SK-N-SH treated with all-trans-retinoic acid at 6 μM for 48 hours (cell line): ENCODE data around the gene TANGO6.

Experiments
- BACH2 ChIP-seq: fragments of 250-450 bp; sonication (Bioruptor Pico); IDR thresholded peaks from 2 replicates; pipeline ENCODE4 v1.9.0; 2021; ENCODE audit warnings: mild to moderate bottlenecking, borderline replicate concordance
- ESRRG ChIP-seq: fragments of 250-450 bp; sonication (Bioruptor Pico); IDR thresholded peaks from 2 replicates; pipeline ENCODE4 v1.6.1; 2021; ENCODE audit warnings: mild to moderate bottlenecking
- PATZ1 ChIP-seq: fragments of 250-450 bp; sonication (Bioruptor Pico); IDR thresholded peaks from 2 replicates; pipeline ENCODE4 v1.8.0; 2020; ENCODE audit warnings: mild to moderate bottlenecking, moderate library complexity, borderline replicate concordance
- RARB ChIP-seq: fragments of 250-450 bp; sonication (Bioruptor Pico); IDR thresholded peaks from 2 replicates; pipeline ENCODE4 v1.8.0; 2021; ENCODE audit warnings: mild to moderate bottlenecking, moderate library complexity
- SNAI2 ChIP-seq: fragments of 250-450 bp; sonication (Bioruptor Pico); IDR thresholded peaks from 2 replicates; pipeline ENCODE4 v1.5.0; 2020; ENCODE audit warnings: mild to moderate bottlenecking, moderate library complexity
- TOX ChIP-seq: fragments of 250-450 bp; sonication (Bioruptor Pico); IDR thresholded peaks from 2 replicates; pipeline ENCODE4 v1.8.0; 2021; ENCODE audit warnings: mild to moderate bottlenecking, moderate library complexity, borderline replicate concordance
- TSHZ2 ChIP-seq: fragments of 250-450 bp; sonication (Bioruptor Pico); IDR thresholded peaks from 2 replicates; pipeline ENCODE4 v1.5.0; 2020; ENCODE audit warnings: mild to moderate bottlenecking, moderate library complexity
- ZFP3 ChIP-seq: fragments of 250-450 bp; sonication (Bioruptor Pico); IDR thresholded peaks from 2 replicates; pipeline ENCODE4 v1.5.0; 2020; ENCODE audit warnings: mild to moderate bottlenecking, moderate library complexity
- ZNF565 ChIP-seq: fragments of 450-650 bp; formaldehyde crosslinking; conservative IDR thresholded peaks from 2 replicates; pipeline ENCODE4 v1.5.0; 2020; ENCODE audit warnings: low read depth, mild to moderate bottlenecking, moderate library complexity

GRCh38 chr16:69093974-69094373 lies 250.6 kb downstream of the TANGO6 start:
- TF ChIP-seq ESRRG (no peak), RARB (CRISPR knock-in tag) (no peak), TSHZ2 (CRISPR knock-in tag) (no peak), TOX (CRISPR knock-in tag) (no peak), PATZ1 (CRISPR knock-in tag) (no peak), SNAI2 (CRISPR knock-in tag) (no peak), ZFP3 (CRISPR knock-in tag) (no peak), ZNF565 (CRISPR knock-in tag) (no peak), BACH2 (CRISPR knock-in tag) (no peak)
